Inferior parietal cortex (tissue), 1 donor: ENCODE measurements around the gene ASPM.
"Not testable (repeated sequence)": the region's sequence is repeated elsewhere in the genome, so short reads cannot be mapped to it uniquely, and the experiment has no call there.

Experiments
- DNase-seq: peaks from one replicate; pipeline ENCODE4 v3.0.0-alpha.2; 2016; ENCODE audit errors: extremely low spot score

ASPM gene

GRCh38 chr1:197145446-197146024 lies 934 bp downstream of the ASPM start:
- DNase-seq = no peak

- DNase-seq = no peak
Measured at GRCh38 chr1:197144570-197145325, 1.7 kb downstream of the ASPM start.

GRCh38 chr1:197143276-197143675 lies 3.2 kb downstream of the ASPM start:
- DNase-seq = no peak

GRCh38 chr1:197141575-197141974 lies 4.9 kb downstream of the ASPM start:
- no peak for DNase-seq

GRCh38 chr1:197140121-197140520 lies 6.3 kb downstream of the ASPM start:
- no peak for DNase-seq

GRCh38 chr1:197139169-197139568 lies 7.3 kb downstream of the ASPM start:
- DNase-seq = no peak

GRCh38 chr1:197137322-197137721 lies 9.1 kb downstream of the ASPM start:
- DNase-seq = no peak

- DNase-seq = no peak
Measured at GRCh38 chr1:197130677-197131304, 15.7 kb downstream of the ASPM start.

GRCh38 chr1:197129698-197130097 lies 16.8 kb downstream of the ASPM start:
- no peak for DNase-seq

- no peak for DNase-seq
Measured at GRCh38 chr1:197127246-197127912, 19.1 kb downstream of the ASPM start.

- DNase-seq = no peak
Measured at GRCh38 chr1:197126691-197127090, 19.8 kb downstream of the ASPM start.

- no peak for DNase-seq
Measured at GRCh38 chr1:197124376-197124775, 22.1 kb downstream of the ASPM start.

- DNase-seq = no peak
Measured at GRCh38 chr1:197116156-197116555, 30.3 kb downstream of the ASPM start.

GRCh38 chr1:197106869-197107268 lies 39.6 kb downstream of the ASPM start:
- no peak for DNase-seq

- peak; percentile 55 for DNase-seq
Measured at GRCh38 chr1:197103300-197103699, 43.2 kb downstream of the ASPM start.

GRCh38 chr1:197101978-197102377 lies 44.5 kb downstream of the ASPM start:
- DNase-seq = peak; percentile 41

GRCh38 chr1:197100677-197101076 lies 45.8 kb downstream of the ASPM start:
- DNase-seq = peak; percentile 29

GRCh38 chr1:197099444-197099843 lies 47.0 kb downstream of the ASPM start:
- DNase-seq = no peak

GRCh38 chr1:197096971-197097370 lies 49.5 kb downstream of the ASPM start:
- not testable (repeated sequence) for DNase-seq

GRCh38 chr1:197096137-197096536 lies 50.3 kb downstream of the ASPM start:
- DNase-seq = no peak

GRCh38 chr1:197093226-197093885 lies 53.1 kb downstream of the ASPM start:
- no peak for DNase-seq

- DNase-seq = no peak
Measured at GRCh38 chr1:197092491-197093023, 53.9 kb downstream of the ASPM start.
